ENCODE measurements around the gene GPR37L1.

Gene GPR37L1

GRCh38 chr1:202146993-202147392, 24.3 kb downstream of the GPR37L1 start:
- WGBS, 2 donors (ENCODE audit: extremely low coverage in 2 of 2, insufficient read length in 2 of 2, insufficient replicate concordance in 1 of 2), result no CpG with 5 or more reads among the region's 3 CpGs
- Histone ChIP-seq H3K36me3 (replicated peaks in 1 of 2; ENCODE audit: control insufficient read depth in 2 of 2, insufficient read depth in 2 of 2, low read length in 2 of 2) (peaks cover 0 to 4% of the 10 kb centered on the region in 2 donors), H2BK120ac (ENCODE audit: low read depth, low read length) (no peak overlapping the region), H3K9ac (ENCODE audit: low read depth, low read length, poor library complexity) (no peak overlapping the region), H4K8ac (ENCODE audit: low read depth, low read length) (no peak overlapping the region), H2BK5ac (ENCODE audit: low read length) (no peak overlapping the region), H3K23ac (ENCODE audit: low read depth, low read length, poor library complexity) (peak overlapping the region; percentile 63), H3K79me1 (ENCODE audit: low read depth, low read length) (peaks cover 8% of the 10 kb centered on the region), H3K18ac (ENCODE audit: low read length) (peak overlapping the region; percentile 22), H2BK12ac (ENCODE audit: low read length) (no peak overlapping the region), H3K27ac (replicated peaks; ENCODE audit: low read length) (no peak overlapping the region), H2BK15ac (ENCODE audit: low read length) (peak overlapping the region; percentile 77), H3K27me3 (ENCODE audit: control insufficient read depth in 3 of 3, insufficient read depth in 3 of 3, low read depth in 1 of 3, low read length in 3 of 3) (peaks cover 0 to 52% (median 8%) of the 10 kb centered on the region in 3 experiments), H3K4ac (ENCODE audit: low read length) (no peak overlapping the region), H3K14ac (ENCODE audit: low read length) (no peak overlapping the region), H2AK5ac (ENCODE audit: low read depth, low read length) (no peak overlapping the region), H3K4me3 (ENCODE audit: low read length in 2 of 2) (no peak overlapping the region), H3K4me2 (ENCODE audit: insufficient read depth, low read length, poor library complexity, severe bottlenecking) (no peak overlapping the region), H4K91ac (ENCODE audit: low read depth, low read length, poor library complexity) (peak overlapping the region; percentile 30), H3K4me1 (ENCODE audit: control insufficient read depth in 2 of 2, insufficient read depth in 1 of 2, low read depth in 1 of 2, low read length in 2 of 2) (peaks cover 9 to 12% of the 10 kb centered on the region in 2 donors), H2AFZ (ENCODE audit: low read length) (no peak overlapping the region), H3K9me3 (replicated peaks in 1 of 2; ENCODE audit: control insufficient read depth in 2 of 2, insufficient read depth in 1 of 2, low read depth in 1 of 2, low read length in 2 of 2) (peaks cover 0 to 1% of the 10 kb centered on the region in 2 donors)
- DNase-seq (ENCODE audit: low spot score), result no peak

- H3K9me3 ChIP-seq (replicated peaks in 1 of 2; ENCODE audit: control insufficient read depth in 2 of 2, insufficient read depth in 1 of 2, low read depth in 1 of 2, low read length in 2 of 2), result peaks cover 0 to 1% of the 10 kb centered on the region in 2 donors
- H4K8ac ChIP-seq (ENCODE audit: low read depth, low read length), result no peak overlapping the region
- no peak overlapping the region for H2BK15ac ChIP-seq (ENCODE audit: low read length)
- H3K4ac ChIP-seq (ENCODE audit: low read length), result no peak overlapping the region
- H3K4me1 ChIP-seq (ENCODE audit: control insufficient read depth in 2 of 2, insufficient read depth in 1 of 2, low read depth in 1 of 2, low read length in 2 of 2), result peaks cover 3 to 5% of the 10 kb centered on the region in 2 donors
- no peak overlapping the region for H3K4me3 ChIP-seq (ENCODE audit: low read length in 2 of 2)
- no peak overlapping the region for H2BK120ac ChIP-seq (ENCODE audit: low read depth, low read length)
- H3K27me3 ChIP-seq (ENCODE audit: control insufficient read depth in 3 of 3, insufficient read depth in 3 of 3, low read depth in 1 of 3, low read length in 3 of 3), result peaks cover 0 to 58% (median 8%) of the 10 kb centered on the region in 3 experiments
- no peaks in the 10 kb centered on the region for H3K36me3 ChIP-seq (replicated peaks in 1 of 2; ENCODE audit: control insufficient read depth in 2 of 2, insufficient read depth in 2 of 2, low read length in 2 of 2)
- no peak overlapping the region for H3K27ac ChIP-seq (replicated peaks; ENCODE audit: low read length)
- WGBS, 2 donors (ENCODE audit: extremely low coverage in 2 of 2, insufficient read length in 2 of 2, insufficient replicate concordance in 1 of 2), result no CpG with 5 or more reads among the region's 4 CpGs
- H2AFZ ChIP-seq (ENCODE audit: low read length), result no peak overlapping the region
- no peak overlapping the region for H2BK12ac ChIP-seq (ENCODE audit: low read length)
- no peak for DNase-seq (ENCODE audit: low spot score)
- H3K23ac ChIP-seq (ENCODE audit: low read depth, low read length, poor library complexity), result no peak overlapping the region
- H2AK5ac ChIP-seq (ENCODE audit: low read depth, low read length), result peak overlapping the region; percentile 60
- H3K4me2 ChIP-seq (ENCODE audit: insufficient read depth, low read length, poor library complexity, severe bottlenecking), result no peak overlapping the region
- no peak overlapping the region for H2BK5ac ChIP-seq (ENCODE audit: low read length)
- H3K14ac ChIP-seq (ENCODE audit: low read length), result no peak overlapping the region
- H3K18ac ChIP-seq (ENCODE audit: low read length), result peak overlapping the region; percentile 15
- H4K91ac ChIP-seq (ENCODE audit: low read depth, low read length, poor library complexity), result no peak overlapping the region
- no peak overlapping the region for H3K9ac ChIP-seq (ENCODE audit: low read depth, low read length, poor library complexity)
- H3K79me1 ChIP-seq (ENCODE audit: low read depth, low read length), result peaks cover 4% of the 10 kb centered on the region
Measured at GRCh38 chr1:202148391-202148790, 25.7 kb downstream of the GPR37L1 start.

- Histone ChIP-seq H2AFZ (ENCODE audit: low read length) (no peak overlapping the region), H2AK5ac (ENCODE audit: low read depth, low read length) (no peak overlapping the region), H4K91ac (ENCODE audit: low read depth, low read length, poor library complexity) (no peak overlapping the region), H2BK12ac (ENCODE audit: low read length) (no peak overlapping the region), H3K9ac (ENCODE audit: low read depth, low read length, poor library complexity) (no peak overlapping the region), H3K23ac (ENCODE audit: low read depth, low read length, poor library complexity) (no peak overlapping the region), H2BK15ac (ENCODE audit: low read length) (no peak overlapping the region), H3K4me1 (ENCODE audit: control insufficient read depth in 2 of 2, insufficient read depth in 1 of 2, low read depth in 1 of 2, low read length in 2 of 2) (peaks cover 3 to 4% of the 10 kb centered on the region in 2 donors), H3K18ac (ENCODE audit: low read length) (no peak overlapping the region), H2BK120ac (ENCODE audit: low read depth, low read length) (no peak overlapping the region), H3K79me1 (ENCODE audit: low read depth, low read length) (no peaks in the 10 kb centered on the region), H3K27ac (replicated peaks; ENCODE audit: low read length) (no peak overlapping the region), H3K14ac (ENCODE audit: low read length) (no peak overlapping the region), H3K4me3 (ENCODE audit: low read length in 2 of 2) (no peak overlapping the region), H3K36me3 (replicated peaks in 1 of 2; ENCODE audit: control insufficient read depth in 2 of 2, insufficient read depth in 2 of 2, low read length in 2 of 2) (no peaks in the 10 kb centered on the region), H3K4me2 (ENCODE audit: insufficient read depth, low read length, poor library complexity, severe bottlenecking) (no peak overlapping the region), H3K9me3 (replicated peaks in 1 of 2; ENCODE audit: control insufficient read depth in 2 of 2, insufficient read depth in 1 of 2, low read depth in 1 of 2, low read length in 2 of 2) (peaks cover 0 to 1% of the 10 kb centered on the region in 2 donors), H2BK5ac (ENCODE audit: low read length) (no peak overlapping the region), H4K8ac (ENCODE audit: low read depth, low read length) (no peak overlapping the region), H3K27me3 (ENCODE audit: control insufficient read depth in 3 of 3, insufficient read depth in 3 of 3, low read depth in 1 of 3, low read length in 3 of 3) (peaks cover 0 to 61% (median 8%) of the 10 kb centered on the region in 3 experiments), H3K4ac (ENCODE audit: low read length) (no peak overlapping the region)
- no peak for DNase-seq (ENCODE audit: low spot score)
- no CpG with 5 or more reads among the region's 4 CpGs for WGBS, 2 donors (ENCODE audit: extremely low coverage in 2 of 2, insufficient read length in 2 of 2, insufficient replicate concordance in 1 of 2)
Measured at GRCh38 chr1:202149566-202149965, 26.8 kb downstream of the GPR37L1 start.

DNA sequence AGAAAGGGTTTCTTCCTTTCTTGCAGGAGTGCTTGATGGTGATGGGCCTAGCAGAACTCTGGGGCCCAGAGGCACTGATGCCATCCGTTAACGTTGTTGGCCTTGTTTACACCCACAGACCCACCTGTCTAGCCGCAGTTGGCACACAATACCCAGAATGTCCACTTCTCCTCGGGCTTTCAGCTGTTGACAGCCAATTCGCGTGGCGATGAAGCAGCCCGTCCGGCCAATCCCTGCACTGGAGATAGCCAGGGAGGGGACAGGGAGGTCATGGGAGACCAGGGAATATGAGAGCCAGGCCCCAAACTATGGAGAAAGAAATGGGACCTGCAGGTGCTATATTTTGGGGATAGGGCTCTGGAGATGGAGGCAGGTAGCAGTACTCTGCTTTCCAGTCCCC, 27.5 kb downstream of the GPR37L1 start:
- H3K9me3 ChIP-seq (replicated peaks in 1 of 2; ENCODE audit: control insufficient read depth in 2 of 2, insufficient read depth in 1 of 2, low read depth in 1 of 2, low read length in 2 of 2), result peaks cover 0 to 1% of the 10 kb centered on the region in 2 donors
- H2BK12ac ChIP-seq (ENCODE audit: low read length), result no peak overlapping the region
- no peaks in the 10 kb centered on the region for H3K36me3 ChIP-seq (replicated peaks in 1 of 2; ENCODE audit: control insufficient read depth in 2 of 2, insufficient read depth in 2 of 2, low read length in 2 of 2)
- WGBS, 2 donors (ENCODE audit: extremely low coverage in 2 of 2, insufficient read length in 2 of 2, insufficient replicate concordance in 1 of 2), result no CpG with 5 or more reads among the region's 9 CpGs
- no peak overlapping the region for H4K91ac ChIP-seq (ENCODE audit: low read depth, low read length, poor library complexity)
- H3K18ac ChIP-seq (ENCODE audit: low read length), result no peak overlapping the region
- DNase-seq (ENCODE audit: low spot score), result no peak
- no peak overlapping the region for H3K9ac ChIP-seq (ENCODE audit: low read depth, low read length, poor library complexity)
- H2AFZ ChIP-seq (ENCODE audit: low read length), result no peak overlapping the region
- no peaks in the 10 kb centered on the region for H3K79me1 ChIP-seq (ENCODE audit: low read depth, low read length)
- no peak overlapping the region for H2BK15ac ChIP-seq (ENCODE audit: low read length)
- H3K4me2 ChIP-seq (ENCODE audit: insufficient read depth, low read length, poor library complexity, severe bottlenecking), result no peak overlapping the region
- H3K14ac ChIP-seq (ENCODE audit: low read length), result no peak overlapping the region
- no peak overlapping the region for H3K23ac ChIP-seq (ENCODE audit: low read depth, low read length, poor library complexity)
- H3K4me1 ChIP-seq (ENCODE audit: control insufficient read depth in 2 of 2, insufficient read depth in 1 of 2, low read depth in 1 of 2, low read length in 2 of 2), result peaks cover under 1 to 1% of the 10 kb centered on the region in 2 donors
- H3K27me3 ChIP-seq (ENCODE audit: control insufficient read depth in 3 of 3, insufficient read depth in 3 of 3, low read depth in 1 of 3, low read length in 3 of 3), result peaks cover 0 to 57% (median 7%) of the 10 kb centered on the region in 3 experiments
- no peak overlapping the region for H4K8ac ChIP-seq (ENCODE audit: low read depth, low read length)
- H2BK5ac ChIP-seq (ENCODE audit: low read length), result no peak overlapping the region
- H3K27ac ChIP-seq (replicated peaks; ENCODE audit: low read length), result no peak overlapping the region
- H2AK5ac ChIP-seq (ENCODE audit: low read depth, low read length), result no peak overlapping the region
- no peak overlapping the region for H3K4ac ChIP-seq (ENCODE audit: low read length)
- H2BK120ac ChIP-seq (ENCODE audit: low read depth, low read length), result no peak overlapping the region
- no peak overlapping the region for H3K4me3 ChIP-seq (ENCODE audit: low read length in 2 of 2)

All from neuronal stem cell (in vitro differentiated cells).